Osteoblast (primary cell): Measurements from ENCODE around the gene DYNC1I1. TPM values are rescaled to one million over a fixed set of nuclear protein-coding genes. Genes with fewer than 3 reads are reported as not detected.
A peak's percentile ranks its signal among the peaks of the same experiment; 100 is the strongest.

Experiments used
- DNase-seq: peaks from one replicate; pipeline ENCODE4 v3.0.0; 2011; ENCODE audit warnings: low spot score, mixed read lengths; ENCODE audit not compliant: insufficient read length; ENCODE audit errors: missing footprints
- H2AFZ ChIP-seq: 2 replicates; pipeline ENCODE4 v1.6.0; 2011; ENCODE audit warnings: mild to moderate bottlenecking, low read length
- H3K27ac ChIP-seq: 2 replicates; pipeline ENCODE4 v1.5.1; 2011; ENCODE audit warnings: mild to moderate bottlenecking, low read depth, low read length, moderate library complexity
- H3K27me3 ChIP-seq: 2 replicates; pipeline ENCODE4 v1.6.0; 2012; ENCODE audit warnings: mild to moderate bottlenecking, control low read depth, inconsistent platforms, low read length, moderate library complexity; ENCODE audit not compliant: insufficient read depth
- H3K36me3 ChIP-seq: 2 replicates; pipeline ENCODE4 v1.5.1; 2011; ENCODE audit warnings: mild to moderate bottlenecking, low read length, control low read depth, moderate library complexity; ENCODE audit not compliant: insufficient read depth
- H3K4me1 ChIP-seq: 2 replicates; pipeline ENCODE4 v1.5.1; 2011; ENCODE audit warnings: mild to moderate bottlenecking, low read length, control low read depth, moderate library complexity; ENCODE audit not compliant: insufficient read depth
- H3K4me2 ChIP-seq: 2 replicates; pipeline ENCODE4 v1.6.0; 2011; ENCODE audit warnings: mild to moderate bottlenecking, low read length; ENCODE audit not compliant: insufficient read depth
- H3K4me3 ChIP-seq: fragments of 200-600 bp; sonication (generic); 3 replicates; pipeline ENCODE4 v1.5.1; 2012; ENCODE audit warnings: mild to moderate bottlenecking, low read length, inconsistent platforms; ENCODE audit not compliant: insufficient read depth
- H3K79me2 ChIP-seq: 2 replicates; pipeline ENCODE4 v1.6.0; 2012; ENCODE audit warnings: mild to moderate bottlenecking, low read length, control low read depth, inconsistent platforms; ENCODE audit not compliant: insufficient read depth
- H3K9me3 ChIP-seq: 2 replicates; pipeline ENCODE4 v1.5.1; 2011; ENCODE audit warnings: low read depth, low read length, control low read depth
- H4K20me1 ChIP-seq: 2 replicates; pipeline ENCODE4 v1.6.0; 2012; ENCODE audit warnings: mild to moderate bottlenecking, low read length, control low read depth; ENCODE audit not compliant: insufficient read depth
- total RNA-seq: library from RNA; depleted of rRNA; stranded (reverse); fragments of >200 nt; gene quantifications from 2 replicates; pipeline ENCODE4 v1.2.3, GENCODE V29; 2012
- TF ChIP-seq, protein P1 (sequence below): IDR thresholded peaks from 2 replicates; pipeline ENCODE4 v1.5.1; 2011; ENCODE audit warnings: mild to moderate bottlenecking, low read depth, low read length, moderate library complexity; ENCODE audit errors: extremely low read depth

The DYNC1I1 gene
- total RNA-seq, 1 donor: 2.2 TPM

DNA sequence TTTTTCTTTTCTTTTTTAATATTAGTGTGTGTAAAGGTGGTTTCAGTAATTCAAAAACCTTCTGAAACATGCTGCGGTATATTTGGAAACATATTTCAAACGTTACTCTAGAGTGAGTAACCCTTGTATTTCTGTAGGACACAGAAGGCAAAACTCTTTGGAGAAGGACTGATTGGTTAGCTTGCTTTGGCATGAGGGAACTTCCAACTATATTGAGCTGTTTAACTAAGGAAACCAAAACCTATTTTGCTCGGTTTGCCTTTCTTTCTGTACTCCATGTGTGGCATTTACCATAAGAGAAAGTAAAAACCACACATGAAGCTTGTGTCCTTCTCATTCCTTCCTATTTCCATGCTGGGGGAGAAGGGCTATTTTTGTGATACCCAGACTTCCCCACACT is 149.8 kb downstream of the DYNC1I1 start:
- Histone ChIP-seq H3K4me3 (peak overlapping the region; percentile 58), H2AFZ (peak overlapping the region; percentile 82), H3K4me2 (peak overlapping the region; percentile 82), H3K4me1 (peaks cover 12% of the 10 kb centered on the region), H4K20me1 (no peaks in the 10 kb centered on the region), H3K79me2 (no peaks in the 10 kb centered on the region), H3K36me3 (no peaks in the 10 kb centered on the region), H3K27ac (peak overlapping the region; percentile 48), H3K27me3 (no peaks in the 10 kb centered on the region), H3K9me3 (no peaks in the 10 kb centered on the region)
- TF ChIP-seq, protein P1, sequence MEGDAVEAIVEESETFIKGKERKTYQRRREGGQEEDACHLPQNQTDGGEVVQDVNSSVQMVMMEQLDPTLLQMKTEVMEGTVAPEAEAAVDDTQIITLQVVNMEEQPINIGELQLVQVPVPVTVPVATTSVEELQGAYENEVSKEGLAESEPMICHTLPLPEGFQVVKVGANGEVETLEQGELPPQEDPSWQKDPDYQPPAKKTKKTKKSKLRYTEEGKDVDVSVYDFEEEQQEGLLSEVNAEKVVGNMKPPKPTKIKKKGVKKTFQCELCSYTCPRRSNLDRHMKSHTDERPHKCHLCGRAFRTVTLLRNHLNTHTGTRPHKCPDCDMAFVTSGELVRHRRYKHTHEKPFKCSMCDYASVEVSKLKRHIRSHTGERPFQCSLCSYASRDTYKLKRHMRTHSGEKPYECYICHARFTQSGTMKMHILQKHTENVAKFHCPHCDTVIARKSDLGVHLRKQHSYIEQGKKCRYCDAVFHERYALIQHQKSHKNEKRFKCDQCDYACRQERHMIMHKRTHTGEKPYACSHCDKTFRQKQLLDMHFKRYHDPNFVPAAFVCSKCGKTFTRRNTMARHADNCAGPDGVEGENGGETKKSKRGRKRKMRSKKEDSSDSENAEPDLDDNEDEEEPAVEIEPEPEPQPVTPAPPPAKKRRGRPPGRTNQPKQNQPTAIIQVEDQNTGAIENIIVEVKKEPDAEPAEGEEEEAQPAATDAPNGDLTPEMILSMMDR: no peak
- no peak for DNase-seq

DNA sequence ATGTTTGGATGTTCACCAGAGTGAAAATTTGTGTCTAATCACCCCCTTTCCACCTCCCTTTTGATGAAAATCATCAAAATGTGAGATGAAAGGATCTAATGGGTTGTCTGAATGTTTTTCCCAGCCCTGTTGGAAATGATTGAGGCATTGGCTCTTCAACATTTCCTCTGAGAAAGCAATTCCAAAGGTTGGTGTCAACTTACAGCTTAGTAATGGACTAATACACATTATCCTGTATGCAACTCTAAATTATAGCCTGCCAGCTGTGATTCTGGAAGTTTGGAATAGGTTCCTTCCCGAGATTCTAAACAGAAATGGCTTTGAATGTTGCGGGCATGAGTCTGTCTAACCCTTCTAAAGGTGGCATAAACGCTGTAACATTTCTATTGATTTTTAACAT is 152.9 kb downstream of the DYNC1I1 start:
- H3K36me3 ChIP-seq: no peaks in the 10 kb centered on the region
- no peak overlapping the region for H3K4me2 ChIP-seq
- no peak overlapping the region for H3K27ac ChIP-seq
- H3K27me3 ChIP-seq: no peaks in the 10 kb centered on the region
- H3K4me3 ChIP-seq: no peak overlapping the region
- H3K79me2 ChIP-seq: no peaks in the 10 kb centered on the region
- H3K9me3 ChIP-seq: no peaks in the 10 kb centered on the region
- H2AFZ ChIP-seq: no peak overlapping the region
- H3K4me1 ChIP-seq: peaks cover 12% of the 10 kb centered on the region
- no peaks in the 10 kb centered on the region for H4K20me1 ChIP-seq
- TF ChIP-seq, protein P1: no peak
- DNase-seq: no peak

DNA sequence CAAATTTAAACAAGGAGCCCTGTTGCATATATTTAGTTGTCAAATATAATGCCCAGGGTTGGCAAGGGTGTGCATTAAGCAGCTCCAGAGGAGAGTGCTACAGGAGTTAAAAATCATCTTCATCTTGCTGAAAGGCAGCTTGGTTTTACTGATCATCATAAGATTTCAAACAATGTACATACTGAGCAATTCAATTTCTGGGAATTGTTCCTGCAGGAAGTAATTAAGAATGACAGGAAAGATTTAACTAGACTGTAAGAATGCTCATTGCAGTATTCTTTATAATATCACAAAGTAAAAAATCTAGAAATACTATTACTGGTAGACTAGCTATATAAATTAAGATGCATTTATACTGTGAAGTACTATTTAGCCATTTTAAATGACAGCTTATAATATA is 153.6 kb downstream of the DYNC1I1 start:
- Histone ChIP-seq H2AFZ (no peak overlapping the region), H4K20me1 (no peaks in the 10 kb centered on the region), H3K36me3 (no peaks in the 10 kb centered on the region), H3K4me2 (no peak overlapping the region), H3K27me3 (no peaks in the 10 kb centered on the region), H3K27ac (no peak overlapping the region), H3K9me3 (no peaks in the 10 kb centered on the region), H3K4me3 (no peak overlapping the region), H3K79me2 (no peaks in the 10 kb centered on the region), H3K4me1 (peaks cover 12% of the 10 kb centered on the region)
- no peak for DNase-seq
- TF ChIP-seq, protein P1: no peak

DNA sequence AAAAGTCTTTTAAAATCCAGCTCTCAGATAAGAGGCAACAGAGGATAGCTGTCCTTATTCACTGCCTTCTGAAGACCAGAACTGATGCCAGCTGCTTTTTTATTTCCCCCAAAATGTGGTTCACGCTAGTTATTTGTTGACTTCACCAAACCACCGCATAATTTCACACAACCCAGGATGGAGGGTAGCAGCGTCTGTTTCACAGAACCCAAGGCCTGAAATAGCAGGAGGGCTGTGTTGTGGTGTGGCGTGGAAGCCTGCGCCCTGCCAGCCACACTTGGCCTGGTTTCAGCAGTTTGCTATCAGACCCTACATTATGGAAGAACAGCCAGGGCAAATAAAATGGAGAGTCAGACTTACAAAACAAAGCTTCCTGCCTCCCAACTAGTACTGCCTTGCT is 155.4 kb downstream of the DYNC1I1 start:
- Histone ChIP-seq H2AFZ (peak overlapping the region; percentile 49), H3K79me2 (no peaks in the 10 kb centered on the region), H3K4me1 (no peaks in the 10 kb centered on the region), H3K36me3 (no peaks in the 10 kb centered on the region), H3K27me3 (no peaks in the 10 kb centered on the region), H3K4me2 (no peak overlapping the region), H3K4me3 (no peak overlapping the region), H3K27ac (no peak overlapping the region), H3K9me3 (no peaks in the 10 kb centered on the region), H4K20me1 (no peaks in the 10 kb centered on the region)
- TF ChIP-seq, protein P1: no peak
- no peak for DNase-seq
